ENCODE results near the gene CPNE9. TPM values are rescaled to one million over a fixed set of nuclear protein-coding genes. Genes with fewer than 3 reads are reported as not detected.

The CPNE9 gene
- total RNA-seq, 1 experiment from 2014 or later: 0.07 TPM

DNA sequence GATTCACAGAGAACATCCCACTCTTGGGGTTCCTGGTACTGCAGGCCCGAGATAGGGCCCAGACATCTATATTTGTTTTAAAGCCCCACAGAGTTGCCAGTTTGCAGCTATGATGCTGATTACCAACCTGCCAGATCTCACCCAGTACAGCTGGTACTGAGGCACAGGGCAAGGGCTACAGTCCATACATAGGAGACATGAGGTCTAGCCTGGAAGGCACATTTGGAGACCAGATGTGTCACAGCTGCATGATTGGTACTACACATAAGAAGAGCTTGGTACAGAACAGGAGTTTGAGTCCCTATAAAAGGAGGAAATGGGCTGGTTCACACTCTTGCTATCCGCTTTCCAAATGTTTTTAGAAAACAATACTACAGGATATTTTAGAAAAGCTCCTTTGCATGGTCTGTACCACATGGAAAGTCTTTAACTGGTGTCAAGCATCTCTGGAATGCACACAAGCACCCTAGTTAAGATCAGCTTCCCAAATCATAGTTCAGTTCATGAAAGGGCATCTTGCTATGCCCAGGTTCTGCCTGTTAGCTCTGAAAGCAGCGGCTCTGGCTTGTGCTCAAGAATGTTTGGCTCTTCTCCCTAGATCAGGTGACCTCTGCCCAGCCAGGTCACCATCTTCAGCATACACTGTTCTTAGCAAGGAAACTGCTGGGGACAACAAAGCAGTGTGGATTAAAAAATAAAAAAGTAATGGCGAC is 33.8 kb upstream of the CPNE9 start:
- ChIA-PET CTCF (no interaction called here), POLR2A (ENCODE audit: unreplicated experiment) (no interaction called here)
- Histone ChIP-seq H3K36me3 (ENCODE audit: low read depth, low read length) (peaks cover 31% of the 10 kb centered on the region; the same call in 1 of the 2 replicates), H3K79me2 (ENCODE audit: low read length) (no peaks in the 10 kb centered on the region), H4K20me1 (ENCODE audit: low read length) (no peaks in the 10 kb centered on the region), H2AFZ (ENCODE audit: low read length) (no peak overlapping the region), H3K9me2 (replicated peaks; ENCODE audit: low read length) (no peaks in the 10 kb centered on the region), H3K27me3 (ENCODE audit: low read length) (no peaks in the 10 kb centered on the region), H3K9ac (ENCODE audit: low read length) (no peak overlapping the region), H3K9me3 (ENCODE audit: low read length) (no peaks in the 10 kb centered on the region), H3K4me2 (ENCODE audit: low read length) (no peak overlapping the region), H3K27ac (ENCODE audit: low read length) (no peak overlapping the region), H3K4me3 (ENCODE audit: low read length) (no peak overlapping the region), H3F3A (ENCODE audit: low read length, unreplicated experiment) (no peaks in the 10 kb centered on the region), H3K4me1 (ENCODE audit: insufficient read depth, low read length) (no peaks in the 10 kb centered on the region)
- no peak for ATAC-seq
- intact Hi-C loops (cut with micrococcal nuclease): no loop called here
- no peak for DNase-seq
- TF ChIP-seq EZH2phosphoT487 (IDR thresholded peaks at IDR 0.05; ENCODE audit: borderline replicate concordance, low read length) (no peak), EZH2 (IDR thresholded peaks at IDR 0.05; ENCODE audit: low read length, unreplicated experiment) (no peak)
- TF ChIP-seq, protein P1, sequence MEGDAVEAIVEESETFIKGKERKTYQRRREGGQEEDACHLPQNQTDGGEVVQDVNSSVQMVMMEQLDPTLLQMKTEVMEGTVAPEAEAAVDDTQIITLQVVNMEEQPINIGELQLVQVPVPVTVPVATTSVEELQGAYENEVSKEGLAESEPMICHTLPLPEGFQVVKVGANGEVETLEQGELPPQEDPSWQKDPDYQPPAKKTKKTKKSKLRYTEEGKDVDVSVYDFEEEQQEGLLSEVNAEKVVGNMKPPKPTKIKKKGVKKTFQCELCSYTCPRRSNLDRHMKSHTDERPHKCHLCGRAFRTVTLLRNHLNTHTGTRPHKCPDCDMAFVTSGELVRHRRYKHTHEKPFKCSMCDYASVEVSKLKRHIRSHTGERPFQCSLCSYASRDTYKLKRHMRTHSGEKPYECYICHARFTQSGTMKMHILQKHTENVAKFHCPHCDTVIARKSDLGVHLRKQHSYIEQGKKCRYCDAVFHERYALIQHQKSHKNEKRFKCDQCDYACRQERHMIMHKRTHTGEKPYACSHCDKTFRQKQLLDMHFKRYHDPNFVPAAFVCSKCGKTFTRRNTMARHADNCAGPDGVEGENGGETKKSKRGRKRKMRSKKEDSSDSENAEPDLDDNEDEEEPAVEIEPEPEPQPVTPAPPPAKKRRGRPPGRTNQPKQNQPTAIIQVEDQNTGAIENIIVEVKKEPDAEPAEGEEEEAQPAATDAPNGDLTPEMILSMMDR (conservative IDR thresholded peaks at IDR 0.05; ENCODE audit: low read depth, low read length): no peak
- BruUV-seq (replicated peaks): no TSS peak

GRCh38 chr3:9673082-9673481 is 30.6 kb upstream of the CPNE9 start:
- Histone ChIP-seq H3K9me3 (ENCODE audit: low read length) (no peaks in the 10 kb centered on the region), H3F3A (ENCODE audit: low read length, unreplicated experiment) (no peaks in the 10 kb centered on the region), H3K27me3 (ENCODE audit: low read length) (no peaks in the 10 kb centered on the region), H3K4me2 (ENCODE audit: low read length) (no peak overlapping the region), H4K20me1 (ENCODE audit: low read length) (no peaks in the 10 kb centered on the region), H3K36me3 (ENCODE audit: low read depth, low read length) (peaks cover 26% of the 10 kb centered on the region; the same call in 1 of the 2 replicates), H3K27ac (ENCODE audit: low read length) (no peak overlapping the region), H3K9me2 (replicated peaks; ENCODE audit: low read length) (no peaks in the 10 kb centered on the region), H2AFZ (ENCODE audit: low read length) (no peak overlapping the region), H3K4me1 (ENCODE audit: insufficient read depth, low read length) (peaks cover 12% of the 10 kb centered on the region), H3K9ac (ENCODE audit: low read length) (no peak overlapping the region), H3K79me2 (ENCODE audit: low read length) (no peaks in the 10 kb centered on the region), H3K4me3 (ENCODE audit: low read length) (no peak overlapping the region)
- ATAC-seq (no peak), DNase-seq (no peak)
- intact Hi-C loops (cut with micrococcal nuclease): no loop called here
- no TSS peak for BruUV-seq (replicated peaks)
- TF ChIP-seq EZH2 (IDR thresholded peaks at IDR 0.05; ENCODE audit: low read length, unreplicated experiment) (no peak), EZH2phosphoT487 (IDR thresholded peaks at IDR 0.05; ENCODE audit: borderline replicate concordance, low read length) (no peak)
- TF ChIP-seq, protein P1 (conservative IDR thresholded peaks at IDR 0.05; ENCODE audit: low read depth, low read length): no peak
- ChIA-PET POLR2A (ENCODE audit: unreplicated experiment) (no interaction called here), CTCF (no interaction called here)

DNA sequence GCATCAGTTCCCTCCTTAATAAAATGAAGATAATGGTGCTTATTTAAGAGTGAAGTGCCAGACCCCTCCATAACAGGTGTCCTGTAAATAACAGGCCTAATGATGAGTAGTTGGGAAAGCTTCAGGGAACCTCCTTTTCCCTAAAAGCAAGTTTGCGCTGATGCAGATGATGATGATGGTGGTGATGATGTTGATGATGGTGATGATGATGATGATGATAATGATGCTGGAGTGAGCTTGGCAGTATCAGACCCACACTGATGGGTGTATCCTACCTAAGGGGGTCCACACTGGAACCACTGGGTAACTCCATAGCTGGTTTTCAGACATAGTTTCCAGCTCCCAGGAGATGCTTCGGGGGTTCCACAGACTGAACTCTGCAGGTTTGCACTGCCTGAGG is 29.9 kb upstream of the CPNE9 start:
- ATAC-seq (no peak), DNase-seq (no peak)
- H3K4me2 ChIP-seq (ENCODE audit: low read length): no peak overlapping the region
- peaks cover 12% of the 10 kb centered on the region for H3K4me1 ChIP-seq (ENCODE audit: insufficient read depth, low read length)
- no TSS peak for BruUV-seq (replicated peaks)
- no peaks in the 10 kb centered on the region for H3K9me3 ChIP-seq (ENCODE audit: low read length)
- no peaks in the 10 kb centered on the region for H3K27me3 ChIP-seq (ENCODE audit: low read length)
- POLR2A ChIA-PET (ENCODE audit: unreplicated experiment): no interaction called here
- no peaks in the 10 kb centered on the region for H4K20me1 ChIP-seq (ENCODE audit: low read length)
- intact Hi-C loops (cut with micrococcal nuclease): no loop called here
- no peak overlapping the region for H3K27ac ChIP-seq (ENCODE audit: low read length)
- H3K9me2 ChIP-seq (replicated peaks; ENCODE audit: low read length): no peaks in the 10 kb centered on the region
- CTCF ChIA-PET: no interaction called here
- H3K9ac ChIP-seq (ENCODE audit: low read length): no peak overlapping the region
- peaks cover 26% of the 10 kb centered on the region; the same call in 1 of the 2 replicates for H3K36me3 ChIP-seq (ENCODE audit: low read depth, low read length)
- no peak overlapping the region for H3K4me3 ChIP-seq (ENCODE audit: low read length)
- H3F3A ChIP-seq (ENCODE audit: low read length, unreplicated experiment): no peaks in the 10 kb centered on the region
- no peaks in the 10 kb centered on the region for H3K79me2 ChIP-seq (ENCODE audit: low read length)
- no peak overlapping the region for H2AFZ ChIP-seq (ENCODE audit: low read length)
- TF ChIP-seq, protein P1 (conservative IDR thresholded peaks at IDR 0.05; ENCODE audit: low read depth, low read length): no peak
- TF ChIP-seq EZH2phosphoT487 (IDR thresholded peaks at IDR 0.05; ENCODE audit: borderline replicate concordance, low read length) (no peak), EZH2 (IDR thresholded peaks at IDR 0.05; ENCODE audit: low read length, unreplicated experiment) (no peak)
